ENCODE results near the gene NLGN1. TPM values are rescaled to one million over a fixed set of nuclear protein-coding genes. Genes with fewer than 3 reads are reported as not detected.
A peak's percentile ranks its signal among the peaks of the same experiment; 100 is the strongest.
"Not testable (repeated sequence)": the region's sequence is repeated elsewhere in the genome, so short reads cannot be mapped to it uniquely, and the experiment has no call there.

NLGN1 gene
- total and polyA plus RNA-seq, 12 donors, result 0.88 to 19.9 (median 12.6) TPM

GRCh38 chr3:173440514-173440913, 43.0 kb downstream of the NLGN1 start:
- no peaks in the 10 kb centered on the region for H3K27me3 ChIP-seq
- ATAC-seq, result no peak
- H3K4me3 ChIP-seq, result no peak overlapping the region
- H3K27ac ChIP-seq, result no peak overlapping the region
- H3K9me3 ChIP-seq, result no peaks in the 10 kb centered on the region
- H3K4me1 ChIP-seq, result no peaks in the 10 kb centered on the region
- intact Hi-C loops (cut with DNase I), result no loop called here
- no peak for DNase-seq
- 63 to 65% methylated on average over 3 of the region's 3 CpGs for WGBS, 2 donors
- no peaks in the 10 kb centered on the region for H3K36me3 ChIP-seq
- no peak for TF ChIP-seq CTCF (IDR thresholded peaks at IDR 0.05)

GRCh38 chr3:173451561-173451960, 54.0 kb downstream of the NLGN1 start:
- WGBS, 2 donors, result 92 to 94% methylated on average over 10 of the region's 10 CpGs
- peaks cover 0 to 25% (median 0%) of the 10 kb centered on the region in 11 donors for H3K9me3 ChIP-seq
- DNase-seq; H3K27ac ChIP-seq; H3K27me3 ChIP-seq; intact Hi-C loops (cut with DNase I); H3K36me3 ChIP-seq; H3K4me1 ChIP-seq; H3K4me3 ChIP-seq; ATAC-seq: not testable (repeated sequence)

GRCh38 chr3:173463250-173463649, 65.7 kb downstream of the NLGN1 start:
- 34 to 41% methylated on average over 3 of the region's 3 CpGs for WGBS, 2 donors
- ATAC-seq, result peak in 1 of 8 donors; percentile 71
- Histone ChIP-seq H3K4me1 (peaks cover 0 to 9% (median 0%) of the 10 kb centered on the region in 9 donors), H3K36me3 (no peaks in the 10 kb centered on the region), H3K27me3 (no peaks in the 10 kb centered on the region), H3K9me3 (no peaks in the 10 kb centered on the region), H3K4me3 (no peak overlapping the region), H3K27ac (no peak overlapping the region)
- no peak for DNase-seq
- intact Hi-C loops (cut with DNase I), result no loop called here
- no peak for TF ChIP-seq CTCF (IDR thresholded peaks at IDR 0.05)

GRCh38 chr3:173465112-173465511, 67.6 kb downstream of the NLGN1 start:
- no peak for TF ChIP-seq CTCF (IDR thresholded peaks at IDR 0.05)
- intact Hi-C loops (cut with DNase I), result no loop called here
- 55 to 66% methylated on average over 1 of the region's 1 CpG for WGBS, 2 donors

GRCh38 chr3:173465898-173466678, 68.5 kb downstream of the NLGN1 start:
- 68 to 70% methylated on average over 4 of the region's 4 CpGs for WGBS, 2 donors
- ATAC-seq (peak in 1 of 8 donors; percentile 52), DNase-seq (no peak)
- peaks cover 0 to 9% (median 0%) of the 10 kb centered on the region in 9 donors for H3K4me1 ChIP-seq
- TF ChIP-seq CTCF (IDR thresholded peaks at IDR 0.05), result no peak
- no peaks in the 10 kb centered on the region for H3K9me3 ChIP-seq
- no peak overlapping the region for H3K27ac ChIP-seq
- H3K4me3 ChIP-seq, result no peak overlapping the region
- intact Hi-C loops (cut with DNase I), result no loop called here
- no peaks in the 10 kb centered on the region for H3K27me3 ChIP-seq
- H3K36me3 ChIP-seq, result no peaks in the 10 kb centered on the region

More at GRCh38 chr3:173465112-173465511, 67.6 kb downstream of the NLGN1 start:
- H3K27ac ChIP-seq, result no peak overlapping the region
- no peak for ATAC-seq
- no peaks in the 10 kb centered on the region for H3K9me3 ChIP-seq
- DNase-seq, result no peak
- no peak overlapping the region for H3K4me3 ChIP-seq
- peaks cover 0 to 9% (median 0%) of the 10 kb centered on the region in 9 donors for H3K4me1 ChIP-seq
- H3K36me3 ChIP-seq, result no peaks in the 10 kb centered on the region
- H3K27me3 ChIP-seq, result no peaks in the 10 kb centered on the region

Measured in heart right ventricle (tissue), 16 donors.